Neural cell (in vitro differentiated cells): ENCODE data around the gene PPP1R1A.

Source experiments
- EP300 ChIP-seq: fragments of 450-650 bp; conservative IDR thresholded peaks from 2 replicates; pipeline ENCODE4 v1.6.1; 2014; ENCODE audit warnings: antibody characterized with exemption, mild to moderate bottlenecking, moderate library complexity; ENCODE audit not compliant: poor library complexity, severe bottlenecking
- EZH2 ChIP-seq: fragments of 200-600, 300-800 bp; shearing (Covaris generic), sonication (generic); IDR thresholded peaks from 2 replicates; pipeline ENCODE4 v1.6.1; 2014; ENCODE audit warnings: antibody characterized with exemption, low read length, borderline replicate concordance, mild to moderate bottlenecking; ENCODE audit not compliant: insufficient read depth, poor library complexity, severe bottlenecking
- MXI1 ChIP-seq: fragments of 450-650 bp; conservative IDR thresholded peaks from 2 replicates; pipeline ENCODE4 v1.6.1; 2014; ENCODE audit warnings: antibody characterized with exemption, mild to moderate bottlenecking; ENCODE audit not compliant: poor library complexity, severe bottlenecking
- POLR2AphosphoS5 ChIP-seq: IDR thresholded peaks from 2 replicates; pipeline ENCODE4 v1.6.1; 2012
- RAD21 ChIP-seq: fragments of 450-650 bp; conservative IDR thresholded peaks from 2 replicates; pipeline ENCODE4 v1.6.1; 2014; ENCODE audit warnings: antibody characterized with exemption, mild to moderate bottlenecking, moderate library complexity
- REST ChIP-seq: IDR thresholded peaks from 2 replicates; pipeline ENCODE4 v1.6.1; 2012; ENCODE audit warnings: borderline replicate concordance
- SMC3 ChIP-seq: fragments of 450-650 bp; conservative IDR thresholded peaks from 2 replicates; pipeline ENCODE4 v1.6.1; 2014; ENCODE audit warnings: antibody characterized with exemption, mild to moderate bottlenecking, moderate library complexity; ENCODE audit not compliant: poor library complexity
- TAF1 ChIP-seq: IDR thresholded peaks from 2 replicates; pipeline ENCODE4 v1.6.1; 2012; ENCODE audit warnings: low read depth
- TF ChIP-seq, protein P1 (sequence below): fragments of 450-650 bp; IDR thresholded peaks from 2 replicates; pipeline ENCODE4 v1.5.1; 2014; ENCODE audit warnings: antibody characterized with exemption, mild to moderate bottlenecking, moderate library complexity; ENCODE audit not compliant: poor library complexity, severe bottlenecking

GRCh38 chr12:54571193-54572188, 17.0 kb downstream of the PPP1R1A start:
- TF ChIP-seq EP300 (no peak), MXI1 (no peak), POLR2AphosphoS5 (no peak), EZH2 (no peak), TAF1 (no peak), REST (no peak), SMC3 (peak; percentile 46), RAD21 (peak; percentile 61)
- TF ChIP-seq, protein P1, sequence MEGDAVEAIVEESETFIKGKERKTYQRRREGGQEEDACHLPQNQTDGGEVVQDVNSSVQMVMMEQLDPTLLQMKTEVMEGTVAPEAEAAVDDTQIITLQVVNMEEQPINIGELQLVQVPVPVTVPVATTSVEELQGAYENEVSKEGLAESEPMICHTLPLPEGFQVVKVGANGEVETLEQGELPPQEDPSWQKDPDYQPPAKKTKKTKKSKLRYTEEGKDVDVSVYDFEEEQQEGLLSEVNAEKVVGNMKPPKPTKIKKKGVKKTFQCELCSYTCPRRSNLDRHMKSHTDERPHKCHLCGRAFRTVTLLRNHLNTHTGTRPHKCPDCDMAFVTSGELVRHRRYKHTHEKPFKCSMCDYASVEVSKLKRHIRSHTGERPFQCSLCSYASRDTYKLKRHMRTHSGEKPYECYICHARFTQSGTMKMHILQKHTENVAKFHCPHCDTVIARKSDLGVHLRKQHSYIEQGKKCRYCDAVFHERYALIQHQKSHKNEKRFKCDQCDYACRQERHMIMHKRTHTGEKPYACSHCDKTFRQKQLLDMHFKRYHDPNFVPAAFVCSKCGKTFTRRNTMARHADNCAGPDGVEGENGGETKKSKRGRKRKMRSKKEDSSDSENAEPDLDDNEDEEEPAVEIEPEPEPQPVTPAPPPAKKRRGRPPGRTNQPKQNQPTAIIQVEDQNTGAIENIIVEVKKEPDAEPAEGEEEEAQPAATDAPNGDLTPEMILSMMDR = peak; percentile 53
